BLaER1 (cell line): ENCODE results near the gene FRMPD1.

Source experiments
- H3K27ac ChIP-seq: shearing (Covaris generic); formaldehyde crosslinking; 2 replicates; pipeline ENCODE4 v1.8.1; 2022
- H3K27me3 ChIP-seq: shearing (Covaris generic); formaldehyde crosslinking; 2 replicates; pipeline ENCODE4 v1.8.1; 2022
- H3K36me3 ChIP-seq: shearing (Covaris generic); formaldehyde crosslinking; 2 replicates; pipeline ENCODE4 v1.8.1; 2022
- H3K4me1 ChIP-seq: shearing (Covaris generic); formaldehyde crosslinking; 2 replicates; pipeline ENCODE4 v1.8.1; 2022
- H3K4me2 ChIP-seq: shearing (Covaris generic); formaldehyde crosslinking; 2 replicates; pipeline ENCODE4 v1.8.1; 2022
- H3K4me3 ChIP-seq: shearing (Covaris generic); formaldehyde crosslinking; 2 replicates; pipeline ENCODE4 v1.8.1; 2022
- H3K9ac ChIP-seq: shearing (Covaris generic); formaldehyde crosslinking; 2 replicates; pipeline ENCODE4 v1.8.1; 2022
- H3K9me3 ChIP-seq: shearing (Covaris generic); formaldehyde crosslinking; 2 replicates; pipeline ENCODE4 v1.8.1; 2022
- H4K20me1 ChIP-seq: shearing (Covaris generic); formaldehyde crosslinking; 2 replicates; pipeline ENCODE4 v1.8.1; 2022
- Cebpa-rat ChIP-seq: shearing (Covaris generic); IDR thresholded peaks from 2 replicates; pipeline ENCODE4 v1.8.1; 2022

The FRMPD1 gene

GRCh38 chr9:37700900-37701299 lies 50.1 kb downstream of the FRMPD1 start:
- H3K27ac ChIP-seq, result no peak overlapping the region
- no peak for TF ChIP-seq Cebpa-rat
- no peak overlapping the region for H3K4me3 ChIP-seq
- H3K4me1 ChIP-seq, result peaks cover 31% of the 10 kb centered on the region
- no peaks in the 10 kb centered on the region for H3K36me3 ChIP-seq
- H3K9me3 ChIP-seq, result no peaks in the 10 kb centered on the region
- peak overlapping the region; percentile 63 for H3K4me2 ChIP-seq
- H3K9ac ChIP-seq, result no peak overlapping the region
- H4K20me1 ChIP-seq, result no peaks in the 10 kb centered on the region
- H3K27me3 ChIP-seq, result no peaks in the 10 kb centered on the region

- peaks cover 18% of the 10 kb centered on the region for H3K4me1 ChIP-seq
- H4K20me1 ChIP-seq, result no peaks in the 10 kb centered on the region
- H3K4me3 ChIP-seq, result no peak overlapping the region
- no peak overlapping the region for H3K27ac ChIP-seq
- H3K27me3 ChIP-seq, result no peaks in the 10 kb centered on the region
- no peaks in the 10 kb centered on the region for H3K36me3 ChIP-seq
- H3K9ac ChIP-seq, result no peak overlapping the region
- no peaks in the 10 kb centered on the region for H3K9me3 ChIP-seq
- TF ChIP-seq Cebpa-rat, result no peak
- H3K4me2 ChIP-seq, result no peak overlapping the region
These were observed 55.0 kb downstream of the FRMPD1 start for GRCh38 chr9:37705787-37706186.

DNA sequence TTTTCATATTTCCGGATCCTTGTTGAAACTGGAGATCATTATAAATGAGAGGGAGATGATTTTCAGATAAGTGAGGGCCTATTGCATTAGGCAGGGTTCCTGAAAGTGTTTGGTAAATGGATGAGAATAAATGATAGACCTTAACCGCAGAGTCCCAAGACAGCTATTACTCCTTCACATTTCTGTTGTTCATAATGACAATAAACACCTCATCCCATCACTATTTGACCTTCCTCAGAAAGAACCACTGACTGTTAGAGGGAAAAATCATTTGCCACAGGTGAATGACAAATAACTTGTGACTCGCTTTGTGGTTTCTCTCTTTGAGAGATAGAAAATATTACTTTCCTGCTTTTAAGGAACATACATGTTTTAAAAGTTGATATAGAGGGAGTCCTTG lies 55.5 kb downstream of the FRMPD1 start:
- Histone ChIP-seq H3K9ac (no peak overlapping the region), H3K27me3 (no peaks in the 10 kb centered on the region), H3K36me3 (no peaks in the 10 kb centered on the region), H3K27ac (no peak overlapping the region), H4K20me1 (no peaks in the 10 kb centered on the region), H3K4me1 (peaks cover 13% of the 10 kb centered on the region), H3K9me3 (no peaks in the 10 kb centered on the region), H3K4me3 (no peak overlapping the region), H3K4me2 (no peak overlapping the region)
- TF ChIP-seq Cebpa-rat, result no peak

GRCh38 chr9:37707748-37708147 lies 57.0 kb downstream of the FRMPD1 start:
- H4K20me1 ChIP-seq, result no peaks in the 10 kb centered on the region

GRCh38 chr9:37710046-37710445 lies 59.3 kb downstream of the FRMPD1 start:
- H3K27ac ChIP-seq, result no peak overlapping the region
- no peak overlapping the region for H3K4me2 ChIP-seq
- no peaks in the 10 kb centered on the region for H3K27me3 ChIP-seq
- 0 out of 2 replicates have a peak, but pooled peaks cover 8% of the 10 kb centered on the region for H3K4me1 ChIP-seq
- no peaks in the 10 kb centered on the region for H3K36me3 ChIP-seq
- H3K4me3 ChIP-seq, result no peak overlapping the region
- no peak overlapping the region for H3K9ac ChIP-seq
- H3K9me3 ChIP-seq, result no peaks in the 10 kb centered on the region
- no peaks in the 10 kb centered on the region for H4K20me1 ChIP-seq
- TF ChIP-seq Cebpa-rat, result no peak

More at GRCh38 chr9:37707748-37708147, 57.0 kb downstream of the FRMPD1 start:
- Histone ChIP-seq H3K9ac (no peak overlapping the region), H3K4me1 (0 out of 2 replicates have a peak, but pooled peaks cover 8% of the 10 kb centered on the region), H3K27ac (no peak overlapping the region), H3K9me3 (no peaks in the 10 kb centered on the region), H3K27me3 (no peaks in the 10 kb centered on the region), H3K4me2 (no peak overlapping the region), H3K36me3 (no peaks in the 10 kb centered on the region), H3K4me3 (no peak overlapping the region)
- TF ChIP-seq Cebpa-rat, result no peak

- no peaks in the 10 kb centered on the region for H3K36me3 ChIP-seq
- no peak for TF ChIP-seq Cebpa-rat
- H3K9ac ChIP-seq, result no peak overlapping the region
- no peak overlapping the region for H3K4me3 ChIP-seq
- H3K9me3 ChIP-seq, result no peaks in the 10 kb centered on the region
- H4K20me1 ChIP-seq, result no peaks in the 10 kb centered on the region
- H3K4me2 ChIP-seq, result no peak overlapping the region
- no peak overlapping the region for H3K27ac ChIP-seq
- 0 out of 2 replicates have a peak, but pooled peaks cover under 1% of the 10 kb centered on the region for H3K4me1 ChIP-seq
- H3K27me3 ChIP-seq, result no peaks in the 10 kb centered on the region
These were observed 64.5 kb downstream of the FRMPD1 start for GRCh38 chr9:37715260-37715659.

GRCh38 chr9:37715991-37716505 lies 65.3 kb downstream of the FRMPD1 start:
- no peaks in the 10 kb centered on the region for H3K9me3 ChIP-seq
- no peak overlapping the region for H3K4me2 ChIP-seq
- no peak for TF ChIP-seq Cebpa-rat
- no peaks in the 10 kb centered on the region for H4K20me1 ChIP-seq
- H3K36me3 ChIP-seq, result no peaks in the 10 kb centered on the region
- H3K27ac ChIP-seq, result no peak overlapping the region
- no peak overlapping the region for H3K4me3 ChIP-seq
- H3K4me1 ChIP-seq, result peaks cover 4% of the 10 kb centered on the region; the same call in 1 of the 2 replicates
- no peaks in the 10 kb centered on the region for H3K27me3 ChIP-seq
- no peak overlapping the region for H3K9ac ChIP-seq

DNA sequence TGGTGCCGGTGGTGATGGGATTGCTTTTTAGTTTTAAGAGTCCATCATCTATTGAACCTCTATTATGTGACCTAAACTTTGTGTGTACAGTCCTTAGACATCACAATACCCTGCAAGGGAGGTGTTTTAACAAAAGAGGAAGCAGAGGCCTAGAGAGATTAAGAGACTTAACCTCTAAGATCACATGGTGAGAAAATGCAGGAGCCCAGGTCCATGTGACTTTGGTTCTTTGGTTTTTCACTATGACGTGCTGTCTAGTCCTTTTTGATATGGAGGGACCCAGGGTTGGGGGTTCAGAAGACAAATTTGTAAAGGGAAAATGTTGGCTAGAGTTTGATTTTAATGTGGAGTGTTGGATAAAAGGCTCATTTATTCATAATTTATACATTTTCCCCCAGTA lies 68.8 kb downstream of the FRMPD1 start:
- no peaks in the 10 kb centered on the region for H3K27me3 ChIP-seq
- H3K4me3 ChIP-seq, result no peak overlapping the region
- no peak overlapping the region for H3K27ac ChIP-seq
- no peak for TF ChIP-seq Cebpa-rat
- H3K9ac ChIP-seq, result no peak overlapping the region
- no peak overlapping the region for H3K4me2 ChIP-seq
- peaks cover 29% of the 10 kb centered on the region for H3K4me1 ChIP-seq
- no peaks in the 10 kb centered on the region for H3K36me3 ChIP-seq
- H4K20me1 ChIP-seq, result no peaks in the 10 kb centered on the region
- no peaks in the 10 kb centered on the region for H3K9me3 ChIP-seq

DNA sequence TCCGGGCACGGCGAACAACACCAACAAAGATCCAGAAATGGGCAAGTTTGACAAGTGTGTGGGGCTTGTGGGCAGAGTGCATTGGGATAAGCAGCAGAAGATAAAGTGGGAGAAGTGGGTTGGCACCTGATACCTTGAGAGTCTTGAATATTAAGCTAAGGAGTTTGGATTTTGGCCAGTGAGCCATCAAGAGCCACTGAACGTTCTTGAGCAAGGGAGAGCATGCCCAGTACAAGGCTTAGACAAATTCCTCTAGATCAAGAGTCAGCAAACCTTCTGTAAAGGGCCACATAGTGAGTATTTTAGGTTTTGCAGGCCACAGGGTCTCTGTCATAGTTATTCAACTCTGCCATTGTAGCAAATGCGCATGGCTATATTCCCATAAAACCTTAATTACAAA lies 76.3 kb downstream of the FRMPD1 start:
- Histone ChIP-seq H4K20me1 (no peaks in the 10 kb centered on the region), H3K9ac (no peak overlapping the region), H3K9me3 (no peaks in the 10 kb centered on the region), H3K27me3 (no peaks in the 10 kb centered on the region), H3K4me1 (peaks cover 32% of the 10 kb centered on the region), H3K27ac (no peak overlapping the region), H3K4me2 (no peak overlapping the region), H3K36me3 (no peaks in the 10 kb centered on the region), H3K4me3 (no peak overlapping the region)
- TF ChIP-seq Cebpa-rat, result no peak

- no peaks in the 10 kb centered on the region for H4K20me1 ChIP-seq
- H3K27me3 ChIP-seq, result no peaks in the 10 kb centered on the region
- peak; percentile 50; the same call in 1 of the 2 replicates for TF ChIP-seq Cebpa-rat
- no peaks in the 10 kb centered on the region for H3K9me3 ChIP-seq
- H3K4me1 ChIP-seq, result peaks cover 27% of the 10 kb centered on the region
- H3K9ac ChIP-seq, result no peak overlapping the region
- H3K27ac ChIP-seq, result no peak overlapping the region
- H3K4me3 ChIP-seq, result no peak overlapping the region
- H3K36me3 ChIP-seq, result no peaks in the 10 kb centered on the region
- H3K4me2 ChIP-seq, result no peak overlapping the region
These were observed 78.7 kb downstream of the FRMPD1 start for GRCh38 chr9:37729499-37729898.

DNA sequence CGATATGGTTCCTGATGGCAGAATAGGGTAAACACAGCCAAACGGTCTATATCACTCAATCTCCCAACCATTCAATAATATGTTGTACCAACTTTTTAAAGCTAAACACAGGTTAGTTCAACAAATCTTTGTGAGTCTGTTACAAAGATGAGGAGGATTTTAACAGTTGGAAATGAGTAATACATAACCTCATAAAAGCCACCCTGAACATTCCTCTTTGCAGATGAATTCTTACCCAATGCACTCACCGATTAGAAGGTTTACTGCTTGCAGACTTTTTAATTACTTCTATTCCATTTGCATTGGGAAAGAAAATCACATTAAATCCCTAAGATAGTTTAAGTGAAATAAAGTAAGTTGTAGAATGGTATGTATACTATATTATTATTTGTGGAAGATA lies 79.5 kb downstream of the FRMPD1 start:
- peaks cover 27% of the 10 kb centered on the region for H3K4me1 ChIP-seq
- H3K4me2 ChIP-seq, result no peak overlapping the region
- no peaks in the 10 kb centered on the region for H3K9me3 ChIP-seq
- no peak overlapping the region for H3K9ac ChIP-seq
- H3K4me3 ChIP-seq, result no peak overlapping the region
- no peaks in the 10 kb centered on the region for H4K20me1 ChIP-seq
- no peaks in the 10 kb centered on the region for H3K27me3 ChIP-seq
- no peak overlapping the region for H3K27ac ChIP-seq
- H3K36me3 ChIP-seq, result no peaks in the 10 kb centered on the region
- no peak for TF ChIP-seq Cebpa-rat
